Measurements from ENCODE around the gene CPNE7. TPM values are rescaled to one million over a fixed set of nuclear protein-coding genes. Genes with fewer than 3 reads are reported as not detected.
"Not testable (repeated sequence)": the region's sequence is repeated elsewhere in the genome, so short reads cannot be mapped to it uniquely, and the experiment has no call there.

The CPNE7 gene
- total RNA-seq, 1 donor from 2014 or later, result not detected

GRCh38 chr16:89634463-89635385 lies 59.2 kb downstream of the CPNE7 start:
- intact Hi-C loops (cut with DNase I); DNase-seq; ATAC-seq (ENCODE audit: poor library complexity): not testable (repeated sequence)

- ATAC-seq (ENCODE audit: poor library complexity) (no peak), DNase-seq (no peak)
- intact Hi-C loops (cut with DNase I), result no loop called here
Observed at GRCh38 chr16:89636663-89637062, 61.1 kb downstream of the CPNE7 start.

GRCh38 chr16:89637379-89637778 lies 61.8 kb downstream of the CPNE7 start:
- intact Hi-C loops (cut with DNase I), result no loop called here
- ATAC-seq (ENCODE audit: poor library complexity), result no peak
- no peak for DNase-seq

GRCh38 chr16:89638455-89638854 lies 62.9 kb downstream of the CPNE7 start:
- ATAC-seq (ENCODE audit: poor library complexity), result no peak
- intact Hi-C loops (cut with DNase I), result no loop called here

GRCh38 chr16:89639385-89639784 lies 63.8 kb downstream of the CPNE7 start:
- no peak for DNase-seq
- ATAC-seq (ENCODE audit: poor library complexity), result no peak
- intact Hi-C loops (cut with DNase I), result no loop called here

More at GRCh38 chr16:89638455-89638854, 62.9 kb downstream of the CPNE7 start:
- DNase-seq, result no peak

- no peak for DNase-seq
- intact Hi-C loops (cut with DNase I), result no loop called here
- ATAC-seq (ENCODE audit: poor library complexity), result no peak
Observed at GRCh38 chr16:89641458-89642119, 66.0 kb downstream of the CPNE7 start.

- intact Hi-C loops (cut with DNase I), result no loop called here
- ATAC-seq (ENCODE audit: poor library complexity) (no peak), DNase-seq (no peak)
Observed at GRCh38 chr16:89642574-89642973, 67.0 kb downstream of the CPNE7 start.

- intact Hi-C loops (cut with DNase I), result no loop called here
- ATAC-seq (ENCODE audit: poor library complexity) (no peak), DNase-seq (no peak)
Observed at GRCh38 chr16:89643769-89644300, 68.3 kb downstream of the CPNE7 start.

- intact Hi-C loops (cut with DNase I), result no loop called here
- no peak for DNase-seq
Observed at GRCh38 chr16:89645122-89645521, 69.6 kb downstream of the CPNE7 start.

GRCh38 chr16:89646270-89646669 lies 70.7 kb downstream of the CPNE7 start:
- DNase-seq, result no peak
- intact Hi-C loops (cut with DNase I), result no loop called here

More at GRCh38 chr16:89645122-89645521, 69.6 kb downstream of the CPNE7 start:
- no peak for ATAC-seq (ENCODE audit: poor library complexity)

More at GRCh38 chr16:89646270-89646669, 70.7 kb downstream of the CPNE7 start:
- no peak for ATAC-seq (ENCODE audit: poor library complexity)

Other genes with a start within 250 kb of the CPNE7 start
- 64.9 TPM for gene ANKRD11, start 85.2 kb upstream of the CPNE7 start, total RNA-seq
- 108 TPM for gene SPG7, start 67.4 kb upstream of the CPNE7 start, total RNA-seq
- gene RPL13, start 15.1 kb upstream of the CPNE7 start, total RNA-seq, result 1,044 TPM
- gene DPEP1, start 37.9 kb downstream of the CPNE7 start, total RNA-seq, result not detected
- gene CHMP1A, start 82.0 kb downstream of the CPNE7 start, total RNA-seq, result 32.6 TPM
- gene SPATA33, start 82.1 kb downstream of the CPNE7 start, total RNA-seq, result 1.9 TPM
- gene CDK10, start 110.9 kb downstream of the CPNE7 start, total RNA-seq, result 20.7 TPM
- 4.1 TPM for gene SPATA2L, start 125.9 kb downstream of the CPNE7 start, total RNA-seq
- gene VPS9D1, start 145.1 kb downstream of the CPNE7 start, total RNA-seq, result 11.2 TPM
- 10.2 TPM for gene ZNF276, start 145.8 kb downstream of the CPNE7 start, total RNA-seq
- 1.9 TPM for gene FANCA, start 240.9 kb downstream of the CPNE7 start, total RNA-seq

All from Right ventricle myocardium superior (tissue), 1 donor.